ENCODE results near the gene NUBPL.
A peak's percentile ranks its signal among the peaks of the same experiment; 100 is the strongest.

NUBPL gene

GRCh38 chr14:31561155-31561846, at the start of gene NUBPL:
TSS of gene NUBPL (plus strand) at chr14:31561404. CDS start at chr14:31561440, 36 bp downstream.
- DNase-seq (ENCODE audit: low read depth, low spot score): peak; percentile 91

- no peak for DNase-seq (ENCODE audit: low read depth, low spot score)
Observed at GRCh38 chr14:31527087-31527486, 34.1 kb upstream of the NUBPL start.

- DNase-seq (ENCODE audit: low read depth, low spot score): no peak
Observed at GRCh38 chr14:31527546-31527945, 33.7 kb upstream of the NUBPL start.

- DNase-seq (ENCODE audit: low read depth, low spot score): no peak
Observed at GRCh38 chr14:31529053-31529452, 32.2 kb upstream of the NUBPL start.

GRCh38 chr14:31530136-31530535, 31.1 kb upstream of the NUBPL start:
- DNase-seq (ENCODE audit: low read depth, low spot score): no peak

- DNase-seq (ENCODE audit: low read depth, low spot score): no peak
Observed at GRCh38 chr14:31536201-31536960, 24.8 kb upstream of the NUBPL start.

GRCh38 chr14:31541702-31542101, 19.5 kb upstream of the NUBPL start:
- no peak for DNase-seq (ENCODE audit: low read depth, low spot score)

GRCh38 chr14:31543969-31544799, 17.0 kb upstream of the NUBPL start:
- DNase-seq (ENCODE audit: low read depth, low spot score): no peak

- DNase-seq (ENCODE audit: low read depth, low spot score): no peak
Observed at GRCh38 chr14:31544816-31545215, 16.4 kb upstream of the NUBPL start.

- no peak for DNase-seq (ENCODE audit: low read depth, low spot score)
Observed at GRCh38 chr14:31545328-31545727, 15.9 kb upstream of the NUBPL start.

- no peak for DNase-seq (ENCODE audit: low read depth, low spot score)
Observed at GRCh38 chr14:31549817-31550216, 11.4 kb upstream of the NUBPL start.

- DNase-seq (ENCODE audit: low read depth, low spot score): no peak
Observed at GRCh38 chr14:31550589-31550988, 10.6 kb upstream of the NUBPL start.

- DNase-seq (ENCODE audit: low read depth, low spot score): no peak
Observed at GRCh38 chr14:31556191-31556590, 5.0 kb upstream of the NUBPL start.

GRCh38 chr14:31559939-31560338, 1.3 kb upstream of the NUBPL start:
- DNase-seq (ENCODE audit: low read depth, low spot score): no peak

GRCh38 chr14:31560759-31561154, 447 bp upstream of the NUBPL start:
- no peak for DNase-seq (ENCODE audit: low read depth, low spot score)

- no peak for DNase-seq (ENCODE audit: low read depth, low spot score)
Observed at GRCh38 chr14:31564194-31564593, 3.0 kb downstream of the NUBPL start.

GRCh38 chr14:31566456-31566855, 5.3 kb downstream of the NUBPL start:
- DNase-seq (ENCODE audit: low read depth, low spot score): no peak

GRCh38 chr14:31567655-31568054, 6.5 kb downstream of the NUBPL start:
- no peak for DNase-seq (ENCODE audit: low read depth, low spot score)

GRCh38 chr14:31568161-31568560, 7.0 kb downstream of the NUBPL start:
- no peak for DNase-seq (ENCODE audit: low read depth, low spot score)

GRCh38 chr14:31568671-31569070, 7.5 kb downstream of the NUBPL start:
- DNase-seq (ENCODE audit: low read depth, low spot score): no peak

GRCh38 chr14:31572955-31573354, 11.8 kb downstream of the NUBPL start:
- DNase-seq (ENCODE audit: low read depth, low spot score): no peak

GRCh38 chr14:31576949-31577348, 15.7 kb downstream of the NUBPL start:
- no peak for DNase-seq (ENCODE audit: low read depth, low spot score)
